Natural killer cell (primary cell): ENCODE measurements around the gene PRRG4. TPM values are rescaled to one million over a fixed set of nuclear protein-coding genes. Genes with fewer than 3 reads are reported as not detected.

Experiments used
- ATAC-seq, 3 donors: fragments of 150-1000 bp in 2 of 3; fragments of 200-7000 bp in 1 of 3; cut with Tn5 transposase; 1 replicate in 1 of 3; 2 replicates in 2 of 3; pipeline ENCODE4 v1.10.0; 2021; ENCODE audit warnings: mild to moderate bottlenecking in 2 of 3, moderate library complexity in 2 of 3
- DNase-seq, 2 donors: peaks; one replicate each; pipeline versions ENCODE4 v3.0.0 to v3.0.0-alpha.2; 2013 to 2021; ENCODE audit warnings: mixed read lengths in 1 of 2
- H3K27ac ChIP-seq: one replicate; pipeline ENCODE4 v1.5.1; 2013; ENCODE audit warnings: mild to moderate bottlenecking, low read length
- H3K27me3 ChIP-seq: one replicate; pipeline ENCODE4 v1.6.1; 2013; ENCODE audit warnings: low read length; ENCODE audit not compliant: control insufficient read depth, insufficient read depth
- H3K36me3 ChIP-seq: one replicate; pipeline ENCODE4 v1.6.1; 2013; ENCODE audit warnings: low read length; ENCODE audit not compliant: control insufficient read depth, insufficient read depth
- H3K4me1 ChIP-seq: one replicate; pipeline ENCODE4 v1.6.1; 2013; ENCODE audit warnings: low read length; ENCODE audit not compliant: control insufficient read depth, insufficient read depth
- H3K4me3 ChIP-seq: one replicate; pipeline ENCODE4 v1.5.1; 2013; ENCODE audit warnings: low read length
- H3K9me3 ChIP-seq: one replicate; pipeline ENCODE4 v1.6.1; 2013; ENCODE audit warnings: low read length; ENCODE audit not compliant: control insufficient read depth, insufficient read depth
- H3K27ac Mint-ChIP-seq, 2 donors: one replicate each; pipeline ENCODE4 v1.8.0; 2022; ENCODE audit warnings: mild to moderate bottlenecking in 2 of 2, mixed read lengths in 2 of 2, moderate library complexity in 1 of 2
- H3K27me3 Mint-ChIP-seq, 2 donors: one replicate each; pipeline ENCODE4 v1.8.0; 2022; ENCODE audit warnings: low read depth in 2 of 2, mixed read lengths in 2 of 2
- H3K36me3 Mint-ChIP-seq: one replicate; pipeline ENCODE4 v1.8.0; 2022; ENCODE audit warnings: mixed read lengths
- H3K4me1 Mint-ChIP-seq, 2 donors: one replicate each; pipeline ENCODE4 v1.8.0; 2022; ENCODE audit warnings: mixed read lengths in 2 of 2
- H3K4me3 Mint-ChIP-seq: one replicate; pipeline ENCODE4 v1.8.0; 2022; ENCODE audit warnings: mild to moderate bottlenecking, moderate library complexity, mixed read lengths
- H3K9me3 Mint-ChIP-seq, 2 donors: one replicate each; pipeline ENCODE4 v1.8.0; 2022; ENCODE audit warnings: mixed read lengths in 2 of 2
- WGBS: methylation state at CpG from one replicate; pipeline ENCODE4 v1.1.7; 2013; ENCODE audit warnings: missing lambda C conversion rate; ENCODE audit not compliant: insufficient coverage; 5-methylcytosine and 5-hydroxymethylcytosine counted together
- intact Hi-C: fragments of 100-400 bp; cut with micrococcal nuclease; formaldehyde crosslinking; loops from one replicate; pipeline ENCODE4 v1.14.2; 2022
- total RNA-seq, 4 donors: library from RNA; stranded (reverse); fragments of 120-200 nt in 1 of 4; gene quantifications; one replicate each; pipeline versions ENCODE4 v1.2.3 to v1.2.4, GENCODE V29; 2013 to 2022
- TF ChIP-seq, protein P1 (sequence below): fragments of 200-600 bp; IDR thresholded peaks from one replicate; pipeline ENCODE4 v1.8.0; 2022; ENCODE audit warnings: antibody characterized with exemption

Gene PRRG4
- total RNA-seq, 3 donors from 2014 or later (not counting 1 experiment from before 2014, with no cell fraction given): 0.14 to 0.25 (median 0.19) TPM

DNA sequence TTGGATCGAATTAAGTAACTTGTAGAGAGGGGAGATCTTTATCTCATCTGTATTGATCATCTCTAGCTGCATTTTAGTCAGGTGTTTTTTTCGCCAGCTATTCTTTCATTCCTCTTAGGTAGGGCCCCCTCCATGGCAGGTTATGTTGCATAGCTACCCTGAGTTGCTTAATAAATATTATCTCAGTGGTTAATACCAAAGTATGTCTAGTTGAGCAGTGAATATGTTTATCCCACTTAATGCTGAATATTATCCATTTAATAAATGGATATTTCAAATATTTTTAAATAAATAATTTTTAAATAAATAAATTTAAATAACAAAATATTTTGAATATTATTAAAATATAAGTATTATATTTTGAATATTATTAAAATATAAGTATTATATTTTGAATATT lies 9.6 kb downstream of the PRRG4 start:
- WGBS: 83% methylated on average over 1 of the region's 2 CpGs
- Mint-ChIP-seq H3K27me3 (no peaks in the 10 kb centered on the region), H3K4me1 (no peaks in the 10 kb centered on the region), H3K4me3 (no peak overlapping the region), H3K36me3 (no peaks in the 10 kb centered on the region), H3K9me3 (no peaks in the 10 kb centered on the region), H3K27ac (no peak overlapping the region)
- no peaks in the 10 kb centered on the region for H3K9me3 ChIP-seq
- H3K27me3 ChIP-seq: no peaks in the 10 kb centered on the region
- DNase-seq (no peak), ATAC-seq (no peak)
- no peaks in the 10 kb centered on the region for H3K36me3 ChIP-seq
- no peak overlapping the region for H3K27ac ChIP-seq
- H3K4me1 ChIP-seq: no peaks in the 10 kb centered on the region
- intact Hi-C loops: no loop called here
- H3K4me3 ChIP-seq: no peak overlapping the region
- TF ChIP-seq, protein P1, sequence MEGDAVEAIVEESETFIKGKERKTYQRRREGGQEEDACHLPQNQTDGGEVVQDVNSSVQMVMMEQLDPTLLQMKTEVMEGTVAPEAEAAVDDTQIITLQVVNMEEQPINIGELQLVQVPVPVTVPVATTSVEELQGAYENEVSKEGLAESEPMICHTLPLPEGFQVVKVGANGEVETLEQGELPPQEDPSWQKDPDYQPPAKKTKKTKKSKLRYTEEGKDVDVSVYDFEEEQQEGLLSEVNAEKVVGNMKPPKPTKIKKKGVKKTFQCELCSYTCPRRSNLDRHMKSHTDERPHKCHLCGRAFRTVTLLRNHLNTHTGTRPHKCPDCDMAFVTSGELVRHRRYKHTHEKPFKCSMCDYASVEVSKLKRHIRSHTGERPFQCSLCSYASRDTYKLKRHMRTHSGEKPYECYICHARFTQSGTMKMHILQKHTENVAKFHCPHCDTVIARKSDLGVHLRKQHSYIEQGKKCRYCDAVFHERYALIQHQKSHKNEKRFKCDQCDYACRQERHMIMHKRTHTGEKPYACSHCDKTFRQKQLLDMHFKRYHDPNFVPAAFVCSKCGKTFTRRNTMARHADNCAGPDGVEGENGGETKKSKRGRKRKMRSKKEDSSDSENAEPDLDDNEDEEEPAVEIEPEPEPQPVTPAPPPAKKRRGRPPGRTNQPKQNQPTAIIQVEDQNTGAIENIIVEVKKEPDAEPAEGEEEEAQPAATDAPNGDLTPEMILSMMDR: no peak

DNA sequence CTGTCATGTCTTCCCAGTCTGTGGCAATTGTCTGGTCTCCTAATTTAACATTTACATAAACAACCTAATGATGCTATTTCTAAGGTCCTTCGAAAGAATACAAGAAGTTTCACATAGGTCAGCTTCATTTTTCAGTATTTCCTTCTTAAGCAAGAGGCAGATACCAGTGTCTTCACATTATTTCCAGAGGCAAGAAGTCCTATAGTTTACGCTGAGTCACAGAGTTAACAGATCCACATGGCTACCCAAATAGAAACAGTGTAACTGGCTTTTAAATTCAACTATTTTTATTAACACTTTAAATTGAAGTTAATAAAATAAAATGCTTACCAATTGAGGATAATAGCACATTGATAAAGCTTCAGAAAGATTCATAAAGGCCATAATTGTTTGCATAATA lies 10.9 kb downstream of the PRRG4 start:
- Mint-ChIP-seq H3K27ac (no peak overlapping the region), H3K4me3 (no peak overlapping the region), H3K9me3 (no peaks in the 10 kb centered on the region), H3K27me3 (no peaks in the 10 kb centered on the region), H3K4me1 (no peaks in the 10 kb centered on the region), H3K36me3 (no peaks in the 10 kb centered on the region)
- whole genome bisulfite sequencing: 94% methylated on average over 2 of the region's 2 CpGs
- no peaks in the 10 kb centered on the region for H3K4me1 ChIP-seq
- intact Hi-C loops: no loop called here
- H3K27me3 ChIP-seq: no peaks in the 10 kb centered on the region
- TF ChIP-seq, protein P1: no peak
- no peak overlapping the region for H3K4me3 ChIP-seq
- DNase-seq (no peak), ATAC-seq (no peak)
- no peak overlapping the region for H3K27ac ChIP-seq
- H3K9me3 ChIP-seq: no peaks in the 10 kb centered on the region
- no peaks in the 10 kb centered on the region for H3K36me3 ChIP-seq

GRCh38 chr11:32843544-32843943 lies 13.8 kb downstream of the PRRG4 start:
- no peaks in the 10 kb centered on the region for H3K9me3 ChIP-seq
- ATAC-seq (no peak), DNase-seq (no peak)
- TF ChIP-seq, protein P1: no peak
- H3K36me3 Mint-ChIP-seq: no peaks in the 10 kb centered on the region
- H3K27ac Mint-ChIP-seq: no peak overlapping the region
- no peaks in the 10 kb centered on the region for H3K4me1 Mint-ChIP-seq
- WGBS: 57% methylated on average over 1 of the region's 3 CpGs
- no peaks in the 10 kb centered on the region for H3K27me3 Mint-ChIP-seq
- H3K27ac ChIP-seq: no peak overlapping the region
- no peak overlapping the region for H3K4me3 ChIP-seq
- no peaks in the 10 kb centered on the region for H3K36me3 ChIP-seq
- no peak overlapping the region for H3K4me3 Mint-ChIP-seq
- H3K27me3 ChIP-seq: no peaks in the 10 kb centered on the region
- H3K9me3 Mint-ChIP-seq: no peaks in the 10 kb centered on the region
- intact Hi-C loops: no loop called here
- no peaks in the 10 kb centered on the region for H3K4me1 ChIP-seq

DNA sequence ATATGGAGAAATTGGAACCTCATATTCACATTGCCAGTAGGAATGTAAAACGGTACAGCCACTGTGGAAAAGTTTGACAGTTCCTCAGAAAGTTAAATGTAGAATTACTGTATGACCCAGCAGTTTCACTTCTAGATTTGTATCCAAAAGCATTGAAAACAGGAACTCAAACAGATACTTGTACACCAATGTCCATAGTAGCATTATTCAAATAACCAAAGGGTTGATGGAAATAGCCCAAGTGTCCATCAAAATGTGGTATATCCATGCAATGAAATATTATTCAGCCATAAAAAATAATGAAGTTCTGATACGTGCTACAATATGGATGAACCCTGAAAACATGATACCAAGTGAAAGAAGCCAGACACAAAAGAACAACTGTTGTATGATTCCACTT lies 17.8 kb downstream of the PRRG4 start:
- H3K4me3 Mint-ChIP-seq: no peak overlapping the region
- intact Hi-C loops: no loop called here
- DNase-seq (no peak), ATAC-seq (no peak)
- H3K36me3 Mint-ChIP-seq: no peaks in the 10 kb centered on the region
- Histone ChIP-seq H3K27me3 (no peaks in the 10 kb centered on the region), H3K4me1 (no peaks in the 10 kb centered on the region), H3K27ac (no peak overlapping the region), H3K4me3 (no peak overlapping the region), H3K9me3 (no peaks in the 10 kb centered on the region), H3K36me3 (no peaks in the 10 kb centered on the region)
- H3K27me3 Mint-ChIP-seq: no peaks in the 10 kb centered on the region
- TF ChIP-seq, protein P1: no peak
- H3K4me1 Mint-ChIP-seq: no peaks in the 10 kb centered on the region
- 59% methylated on average over 2 of the region's 2 CpGs for WGBS
- no peak overlapping the region for H3K27ac Mint-ChIP-seq
- no peaks in the 10 kb centered on the region for H3K9me3 Mint-ChIP-seq
